ENCODE results near the gene SRC. TPM values are rescaled to one million over a fixed set of nuclear protein-coding genes. Genes with fewer than 3 reads are reported as not detected.
"Not testable (repeated sequence)": the region's sequence is repeated elsewhere in the genome, so short reads cannot be mapped to it uniquely, and the experiment has no call there.

Gene SRC
- total and polyA plus RNA-seq, 2 donors (not counting 3 experiments of a cell fraction or from before 2014, with no cell fraction given) = 22.6 to 29.4 TPM

DNA sequence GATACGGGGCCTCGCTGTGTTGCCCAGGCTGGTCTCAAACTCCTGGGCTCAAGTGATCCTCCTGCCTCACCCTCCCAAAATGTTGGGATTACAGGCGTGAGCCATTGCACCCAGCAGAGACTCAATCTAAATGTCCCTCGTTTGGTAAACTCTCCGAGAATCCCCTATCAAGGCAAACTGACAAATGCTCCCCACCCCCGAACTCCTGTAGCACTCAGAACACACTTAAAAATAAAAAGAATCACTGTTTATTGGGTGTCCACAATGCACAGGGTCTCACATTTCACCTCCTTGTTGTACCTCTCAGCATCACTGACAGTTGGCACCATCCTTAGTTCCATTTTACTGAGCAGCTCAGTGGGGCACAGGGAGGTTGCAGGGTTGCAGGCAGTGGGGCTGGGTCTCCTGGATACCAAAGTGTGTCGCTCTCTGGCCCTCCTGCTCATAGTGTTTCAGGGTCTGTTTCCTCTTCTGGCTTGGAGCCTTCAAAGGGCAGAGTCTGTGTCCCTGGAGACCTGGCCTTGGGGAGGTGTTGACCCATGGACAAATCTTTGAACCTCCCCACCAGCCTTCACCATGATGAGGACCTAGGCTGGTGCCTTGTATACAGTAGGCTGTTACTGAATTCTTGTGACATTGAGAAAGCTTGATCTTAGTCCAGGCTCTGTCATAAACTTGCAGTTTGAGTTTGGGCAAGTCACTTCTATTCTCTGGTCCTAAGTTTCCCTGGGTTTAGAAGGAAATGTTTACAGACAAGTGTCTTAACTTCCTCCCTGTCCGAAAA is 8.5 kb upstream of the SRC start:
- Histone ChIP-seq H3K4me2 (ENCODE audit: insufficient read depth, low read length) (no peak overlapping the region), H3K9me1 (replicated peaks; ENCODE audit: control insufficient read depth, extremely low read depth, insufficient read depth, low read length) (no peaks in the 10 kb centered on the region), H3K9me3 (replicated peaks; ENCODE audit: control insufficient read depth, insufficient read depth, low read length) (no peaks in the 10 kb centered on the region), H3K27me3 (ENCODE audit: control insufficient read depth in 2 of 2, insufficient read depth in 2 of 2, low read length in 2 of 2) (no peaks in the 10 kb centered on the region), H3K4me1 (ENCODE audit: control insufficient read depth, extremely low read depth, insufficient read depth, low read length) (no peaks in the 10 kb centered on the region), H3K79me2 (ENCODE audit: control insufficient read depth, insufficient read depth, low read length) (no peaks in the 10 kb centered on the region), H2AFZ (ENCODE audit: low read depth, low read length) (no peak overlapping the region), H3K4me3 (replicated peaks in 1 of 3; ENCODE audit: insufficient read depth in 1 of 3, low read depth in 1 of 3, low read length in 3 of 3) (no peak overlapping the region), H3K9ac (replicated peaks; ENCODE audit: extremely low read depth, insufficient read depth, low read length) (no peak overlapping the region), H3K36me3 (ENCODE audit: control insufficient read depth in 2 of 2, extremely low read depth in 1 of 2, insufficient read depth in 2 of 2, low read length in 2 of 2) (no peaks in the 10 kb centered on the region), H3K27ac (ENCODE audit: insufficient read depth, low read depth, low read length) (no peak overlapping the region), H4K20me1 (replicated peaks; ENCODE audit: control insufficient read depth, extremely low read depth, insufficient read depth, low read length) (no peaks in the 10 kb centered on the region)
- intact Hi-C loops (cut with micrococcal nuclease) (no loop called here), dilution Hi-C loops (cut with MboI; ENCODE audit: extremely low pct_ligation_motif_present, low sequenced_read_pairs) (no loop called here)
- BruUV-seq (replicated peaks) = no TSS peak
- CTCF ChIA-PET = interaction anchor here (1.0 kb wide), 1 partner anchor 35 kb away, joined by 3 read pairs; no protein-coding TSS in a partner anchor
- POLR2A ChIA-PET = no interaction called here
- no peak for DNase-seq (ENCODE audit: low read depth, low spot score)
- FAIRE-seq = peak; percentile 21
- TF ChIP-seq EZH2 (IDR thresholded peaks at IDR 0.05; ENCODE audit: borderline replicate concordance, low read depth, low read length, severe bottlenecking) (no peak), MYC (IDR thresholded peaks at IDR 0.05; ENCODE audit: low read depth, low read length) (no peak), GATA2 (IDR thresholded peaks at IDR 0.05; ENCODE audit: insufficient read depth, insufficient read length, low read depth, low read length) (no peak), JUN (IDR thresholded peaks at IDR 0.05; ENCODE audit: borderline replicate concordance, insufficient read depth, insufficient read length, low read depth) (no peak), POLR2A (IDR thresholded peaks at IDR 0.05; ENCODE audit: low read depth, low read length) (no peak)

DNA sequence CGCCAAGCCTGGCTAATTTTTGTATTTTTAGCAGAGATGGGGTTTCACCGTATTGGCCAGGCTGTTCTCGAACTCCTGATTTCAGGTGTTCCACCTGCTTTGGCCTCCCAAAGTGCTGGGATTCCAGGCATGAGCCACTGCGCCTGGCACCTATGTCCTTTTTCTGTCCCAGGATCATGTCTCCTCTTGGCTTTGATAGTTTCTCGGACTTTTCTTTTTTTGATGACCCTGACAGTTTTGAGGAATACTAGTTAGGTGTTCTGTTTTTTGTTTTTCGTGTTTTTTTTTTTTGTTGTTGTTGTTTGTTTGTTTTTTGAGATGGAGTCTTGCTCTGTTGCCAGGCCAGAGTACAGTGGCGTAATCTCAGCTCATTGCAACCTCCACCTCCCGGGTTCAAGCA is 7.6 kb upstream of the SRC start:
- H3K9me1 ChIP-seq (replicated peaks; ENCODE audit: control insufficient read depth, extremely low read depth, insufficient read depth, low read length); H3K9me3 ChIP-seq (replicated peaks; ENCODE audit: control insufficient read depth, insufficient read depth, low read length); H3K79me2 ChIP-seq (ENCODE audit: control insufficient read depth, insufficient read depth, low read length); intact Hi-C loops (cut with micrococcal nuclease); H3K27ac ChIP-seq (ENCODE audit: insufficient read depth, low read depth, low read length); CTCF ChIA-PET; POLR2A ChIA-PET; H3K9ac ChIP-seq (replicated peaks; ENCODE audit: extremely low read depth, insufficient read depth, low read length); FAIRE-seq; H3K27me3 ChIP-seq (ENCODE audit: control insufficient read depth in 2 of 2, insufficient read depth in 2 of 2, low read length in 2 of 2); BruUV-seq (replicated peaks); H4K20me1 ChIP-seq (replicated peaks; ENCODE audit: control insufficient read depth, extremely low read depth, insufficient read depth, low read length); H2AFZ ChIP-seq (ENCODE audit: low read depth, low read length); H3K4me2 ChIP-seq (ENCODE audit: insufficient read depth, low read length); DNase-seq (ENCODE audit: low read depth, low spot score); H3K4me3 ChIP-seq (replicated peaks in 1 of 3; ENCODE audit: insufficient read depth in 1 of 3, low read depth in 1 of 3, low read length in 3 of 3); H3K36me3 ChIP-seq (ENCODE audit: control insufficient read depth in 2 of 2, extremely low read depth in 1 of 2, insufficient read depth in 2 of 2, low read length in 2 of 2); H3K4me1 ChIP-seq (ENCODE audit: control insufficient read depth, extremely low read depth, insufficient read depth, low read length); dilution Hi-C loops (cut with MboI; ENCODE audit: extremely low pct_ligation_motif_present, low sequenced_read_pairs): not testable (repeated sequence)

All from endothelial cell of umbilical vein (primary cell).